ENCODE results near the gene RNF220. TPM values are rescaled to one million over a fixed set of nuclear protein-coding genes. Genes with fewer than 3 reads are reported as not detected.

The RNF220 gene
- total and polyA plus RNA-seq, 2 donors from 2014 or later = 66.9 to 69.0 TPM

- intact Hi-C loops (cut with DNase I) = no loop called here
- no peak for FAIRE-seq
Observed at GRCh38 chr1:44572572-44572879, 167.5 kb downstream of the RNF220 start.

DNA sequence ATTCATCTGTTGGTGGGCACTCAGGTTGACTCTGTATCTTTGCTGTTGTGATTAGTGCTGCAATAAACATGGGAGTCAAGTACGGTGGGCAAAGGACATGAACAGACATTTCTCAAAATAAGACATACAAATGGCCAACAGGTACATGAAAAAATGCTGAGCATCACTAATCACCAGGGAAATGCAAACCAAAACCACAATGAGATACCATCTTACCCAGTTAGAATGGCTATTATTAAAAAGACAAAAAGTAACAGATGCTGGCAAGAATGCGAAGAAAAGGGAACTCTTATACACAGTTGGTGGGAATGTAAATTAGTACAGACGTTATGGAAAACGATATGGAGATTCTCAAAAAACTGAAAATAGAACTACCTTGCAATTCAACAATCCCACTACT, 170.3 kb downstream of the RNF220 start:
- H3K9me3 ChIP-seq (ENCODE audit: control insufficient read depth in 2 of 3, insufficient read depth in 1 of 3, low read length in 3 of 3) = no peaks in the 10 kb centered on the region
- no peak overlapping the region for H3K9ac ChIP-seq (ENCODE audit: low read length in 3 of 3)
- H3K36me3 ChIP-seq (ENCODE audit: control insufficient read depth in 2 of 3, insufficient read depth in 3 of 3, low read length in 3 of 3) = no peaks in the 10 kb centered on the region
- H3K27me3 ChIP-seq (ENCODE audit: control insufficient read depth, insufficient read depth, low read length) = no peaks in the 10 kb centered on the region
- H3K4me3 ChIP-seq (ENCODE audit: low read length in 3 of 3) = no peak overlapping the region
- no peak for TF ChIP-seq CTCF (IDR thresholded peaks at IDR 0.05; ENCODE audit: borderline replicate concordance, extremely low read depth, insufficient read depth)
- FAIRE-seq (no peak), DNase-seq (no peak)
- no peak overlapping the region for H3K27ac ChIP-seq (ENCODE audit: low read depth in 2 of 2, low read length in 2 of 2)
- no peaks in the 10 kb centered on the region for H3K4me1 ChIP-seq (ENCODE audit: control insufficient read depth in 2 of 3, insufficient read depth in 2 of 3, low read depth in 1 of 3, low read length in 3 of 3)
- intact Hi-C loops (cut with DNase I) = no loop called here

More at GRCh38 chr1:44572572-44572879, 167.5 kb downstream of the RNF220 start:
- Histone ChIP-seq H3K4me3 (ENCODE audit: low read length in 3 of 3) (no peak overlapping the region), H3K4me1 (ENCODE audit: control insufficient read depth in 2 of 3, insufficient read depth in 2 of 3, low read depth in 1 of 3, low read length in 3 of 3) (no peaks in the 10 kb centered on the region), H3K36me3 (ENCODE audit: control insufficient read depth in 2 of 3, insufficient read depth in 3 of 3, low read length in 3 of 3) (no peaks in the 10 kb centered on the region), H3K27ac (ENCODE audit: low read depth in 2 of 2, low read length in 2 of 2) (no peak overlapping the region), H3K9me3 (ENCODE audit: control insufficient read depth in 2 of 3, insufficient read depth in 1 of 3, low read length in 3 of 3) (no peaks in the 10 kb centered on the region), H3K27me3 (ENCODE audit: control insufficient read depth, insufficient read depth, low read length) (no peaks in the 10 kb centered on the region), H3K9ac (ENCODE audit: low read length in 3 of 3) (no peak overlapping the region)
- no peak for TF ChIP-seq CTCF (IDR thresholded peaks at IDR 0.05; ENCODE audit: borderline replicate concordance, extremely low read depth, insufficient read depth)
- no peak for DNase-seq

DNA sequence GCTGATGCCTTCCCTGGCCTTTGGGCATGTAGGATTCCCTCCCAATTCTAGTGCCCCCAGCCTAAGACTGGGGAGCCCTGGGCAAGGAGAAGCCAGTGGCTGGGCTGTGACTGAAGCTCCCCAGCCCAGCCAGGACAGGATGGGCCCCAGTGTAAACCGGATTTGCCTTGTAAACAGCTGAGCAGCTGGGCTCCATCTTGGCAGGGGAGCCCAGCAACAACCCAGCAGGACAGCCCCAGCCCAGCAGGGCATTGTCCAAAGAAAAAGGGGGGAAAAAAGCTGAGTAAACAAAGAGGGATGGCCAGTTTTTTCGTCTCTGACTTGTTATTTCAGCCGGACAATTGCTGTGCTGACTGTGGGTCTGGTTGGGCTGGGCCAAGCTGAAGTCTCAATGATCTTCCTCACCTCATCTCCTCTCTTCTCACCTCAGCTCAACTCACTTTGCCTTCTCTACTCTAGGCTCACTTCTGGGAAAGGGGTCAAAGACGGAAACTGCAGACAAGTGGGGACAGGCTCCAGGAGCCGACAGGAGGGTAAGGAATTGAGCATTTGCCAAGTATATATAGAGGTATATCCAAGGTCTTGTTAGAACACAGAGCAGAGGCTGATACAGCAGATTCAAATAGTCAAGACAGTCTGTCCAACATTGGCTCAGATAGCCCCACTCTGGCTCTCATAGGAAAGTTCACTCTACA, 171.5 kb downstream of the RNF220 start:
- no peak overlapping the region for H3K27ac ChIP-seq (ENCODE audit: low read depth in 2 of 2, low read length in 2 of 2)
- intact Hi-C loops (cut with DNase I) = no loop called here
- no peaks in the 10 kb centered on the region for H3K9me3 ChIP-seq (ENCODE audit: control insufficient read depth in 2 of 3, insufficient read depth in 1 of 3, low read length in 3 of 3)
- H3K27me3 ChIP-seq (ENCODE audit: control insufficient read depth, insufficient read depth, low read length) = no peaks in the 10 kb centered on the region
- no peaks in the 10 kb centered on the region for H3K36me3 ChIP-seq (ENCODE audit: control insufficient read depth in 2 of 3, insufficient read depth in 3 of 3, low read length in 3 of 3)
- TF ChIP-seq CTCF (IDR thresholded peaks at IDR 0.05; ENCODE audit: borderline replicate concordance, extremely low read depth, insufficient read depth) = no peak
- H3K4me3 ChIP-seq (ENCODE audit: low read length in 3 of 3) = no peak overlapping the region
- no peaks in the 10 kb centered on the region for H3K4me1 ChIP-seq (ENCODE audit: control insufficient read depth in 2 of 3, insufficient read depth in 2 of 3, low read depth in 1 of 3, low read length in 3 of 3)
- H3K9ac ChIP-seq (ENCODE audit: low read length in 3 of 3) = no peak overlapping the region
- FAIRE-seq (no peak), DNase-seq (peak in 3 of 5 donors; percentile 22 to 83 (median 35))

DNA sequence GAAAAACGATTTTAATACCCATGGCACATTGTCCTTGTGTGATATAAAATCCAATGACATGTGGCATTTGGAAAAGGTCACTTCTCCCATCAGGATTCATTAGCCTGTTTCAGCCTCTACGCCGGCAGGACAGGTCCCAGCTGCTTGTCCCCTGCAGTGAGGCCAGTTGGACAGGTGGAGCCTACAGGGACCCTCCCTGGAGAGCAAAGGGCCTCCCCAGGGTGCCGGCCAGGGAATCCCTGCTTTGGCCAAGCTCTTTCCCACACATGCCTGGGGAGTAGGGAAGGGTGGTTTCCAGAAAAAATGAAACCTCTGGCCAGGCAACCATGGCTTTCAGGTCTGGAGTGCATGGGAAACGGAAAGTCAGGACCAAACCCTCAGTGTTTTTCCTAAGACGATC, 176.2 kb downstream of the RNF220 start:
- no peak for FAIRE-seq
- H3K27ac ChIP-seq (ENCODE audit: low read depth in 2 of 2, low read length in 2 of 2) = no peak overlapping the region
- no peak for TF ChIP-seq CTCF (IDR thresholded peaks at IDR 0.05; ENCODE audit: borderline replicate concordance, extremely low read depth, insufficient read depth)
- intact Hi-C loops (cut with DNase I) = no loop called here
- H3K4me3 ChIP-seq (ENCODE audit: low read length in 3 of 3) = no peak overlapping the region
- H3K9ac ChIP-seq (ENCODE audit: low read length in 3 of 3) = no peak overlapping the region
- H3K9me3 ChIP-seq (ENCODE audit: control insufficient read depth in 2 of 3, insufficient read depth in 1 of 3, low read length in 3 of 3) = no peaks in the 10 kb centered on the region
- DNase-seq = no peak
- no peaks in the 10 kb centered on the region for H3K36me3 ChIP-seq (ENCODE audit: control insufficient read depth in 2 of 3, insufficient read depth in 3 of 3, low read length in 3 of 3)
- H3K27me3 ChIP-seq (ENCODE audit: control insufficient read depth, insufficient read depth, low read length) = peaks cover 10% of the 10 kb centered on the region
- H3K4me1 ChIP-seq (ENCODE audit: control insufficient read depth in 2 of 3, insufficient read depth in 2 of 3, low read depth in 1 of 3, low read length in 3 of 3) = peaks cover 0 to 3% (median 3%) of the 10 kb centered on the region in 3 donors

Data from kidney (tissue), 14 donors.